Glutamatergic neuron (in vitro differentiated cells): ENCODE measurements around the gene CASTOR1. TPM values are rescaled to one million over a fixed set of nuclear protein-coding genes. Genes with fewer than 3 reads are reported as not detected.

ENCODE experiments used
- DNase-seq: peaks from one replicate; pipeline ENCODE4 v3.0.0; 2022
- H3K27ac Mint-ChIP-seq: one replicate; pipeline ENCODE4 v1.8.0; 2020; ENCODE audit warnings: mild to moderate bottlenecking, mixed read lengths, inconsistent platforms; ENCODE audit not compliant: unreplicated experiment
- H3K27me3 Mint-ChIP-seq: one replicate; pipeline ENCODE4 v1.8.0; 2020; ENCODE audit warnings: mild to moderate bottlenecking, moderate library complexity, mixed read lengths, inconsistent platforms; ENCODE audit not compliant: unreplicated experiment
- H3K36me3 Mint-ChIP-seq: one replicate; pipeline ENCODE4 v1.8.0; 2020; ENCODE audit warnings: mild to moderate bottlenecking, mixed read lengths, inconsistent platforms; ENCODE audit not compliant: unreplicated experiment
- H3K4me1 Mint-ChIP-seq: one replicate; pipeline ENCODE4 v1.8.0; 2020; ENCODE audit warnings: mild to moderate bottlenecking, low read depth, mixed read lengths, inconsistent platforms; ENCODE audit not compliant: unreplicated experiment
- H3K4me3 Mint-ChIP-seq: one replicate; pipeline ENCODE4 v1.8.0; 2020; ENCODE audit warnings: mild to moderate bottlenecking, mixed read lengths, inconsistent platforms; ENCODE audit not compliant: unreplicated experiment
- H3K9me3 Mint-ChIP-seq: one replicate; pipeline ENCODE4 v1.8.0; 2020; ENCODE audit warnings: mild to moderate bottlenecking, moderate library complexity, mixed read lengths, inconsistent platforms; ENCODE audit not compliant: unreplicated experiment
- CTCF ChIP-seq: fragments of 200-600 bp; sonication (generic); IDR thresholded peaks from one replicate; pipeline ENCODE4 v1.5.0; 2021; ENCODE audit not compliant: partially characterized antibody, unreplicated experiment
- total RNA-seq: library from RNA; stranded (reverse); fragmentation: NEBNext Ultra II Directional; extraction: Animal tissue kit (Norgen Biotek cat#: 25700); gene quantifications from one replicate; pipeline ENCODE4 v1.2.1, GENCODE V29; 2021; ENCODE audit not compliant: unreplicated experiment

Gene CASTOR1
- total RNA-seq, 1 donor from 2014 or later, result 4.5 TPM

DNA sequence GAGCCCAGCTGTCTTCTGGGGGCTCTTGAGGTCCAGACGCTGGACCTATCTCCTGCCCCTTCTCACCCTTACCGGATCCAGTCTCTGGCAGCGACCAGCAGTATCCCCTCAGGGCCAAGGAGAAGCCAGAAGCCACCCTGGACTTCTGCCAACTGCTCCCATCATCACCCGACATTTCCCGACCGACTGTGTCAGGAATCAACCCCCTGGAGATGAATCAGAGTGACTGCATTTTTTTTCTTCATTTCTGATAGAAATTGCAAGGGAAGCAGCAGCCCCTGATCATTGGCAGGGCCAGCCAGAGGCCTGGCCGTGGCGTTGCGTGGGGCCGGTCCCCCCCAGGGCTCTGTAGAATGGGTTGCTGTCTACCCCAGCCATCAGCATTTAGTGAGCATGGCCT, 37.6 kb downstream of the CASTOR1 start:
- Mint-ChIP-seq H3K4me3 (no peak overlapping the region), H3K36me3 (no peaks in the 10 kb centered on the region), H3K9me3 (peaks cover 4% of the 10 kb centered on the region), H3K27ac (no peak overlapping the region), H3K27me3 (peaks cover 3% of the 10 kb centered on the region), H3K4me1 (peaks cover 4% of the 10 kb centered on the region)
- TF ChIP-seq CTCF, result no peak
- DNase-seq, result no peak

GRCh38 chr22:30250661-30251267, 38.5 kb downstream of the CASTOR1 start:
- peaks cover 5% of the 10 kb centered on the region for H3K27me3 Mint-ChIP-seq
- H3K4me3 Mint-ChIP-seq, result no peak overlapping the region
- TF ChIP-seq CTCF, result no peak
- H3K27ac Mint-ChIP-seq, result no peak overlapping the region
- H3K36me3 Mint-ChIP-seq, result no peaks in the 10 kb centered on the region
- DNase-seq, result no peak
- H3K4me1 Mint-ChIP-seq, result peaks cover 4% of the 10 kb centered on the region
- H3K9me3 Mint-ChIP-seq, result peaks cover 4% of the 10 kb centered on the region

GRCh38 chr22:30250039-30250565, 39.2 kb downstream of the CASTOR1 start:
- DNase-seq, result no peak
- peaks cover 4% of the 10 kb centered on the region for H3K9me3 Mint-ChIP-seq
- peaks cover 8% of the 10 kb centered on the region for H3K27me3 Mint-ChIP-seq
- H3K36me3 Mint-ChIP-seq, result no peaks in the 10 kb centered on the region
- H3K4me3 Mint-ChIP-seq, result no peak overlapping the region
- TF ChIP-seq CTCF, result no peak
- peaks cover 4% of the 10 kb centered on the region for H3K4me1 Mint-ChIP-seq
- no peak overlapping the region for H3K27ac Mint-ChIP-seq

- no peak overlapping the region for H3K27ac Mint-ChIP-seq
- peaks cover 8% of the 10 kb centered on the region for H3K27me3 Mint-ChIP-seq
- H3K4me1 Mint-ChIP-seq, result peaks cover 4% of the 10 kb centered on the region
- H3K9me3 Mint-ChIP-seq, result peaks cover 4% of the 10 kb centered on the region
- H3K4me3 Mint-ChIP-seq, result no peak overlapping the region
- no peak for TF ChIP-seq CTCF
- H3K36me3 Mint-ChIP-seq, result no peaks in the 10 kb centered on the region
- no peak for DNase-seq
Measured at GRCh38 chr22:30249049-30250038, 40.0 kb downstream of the CASTOR1 start.

- Mint-ChIP-seq H3K27ac (no peak overlapping the region), H3K9me3 (peaks cover 4% of the 10 kb centered on the region), H3K4me3 (no peak overlapping the region), H3K36me3 (no peaks in the 10 kb centered on the region), H3K27me3 (peaks cover 8% of the 10 kb centered on the region), H3K4me1 (peaks cover 4% of the 10 kb centered on the region)
- DNase-seq, result no peak
- no peak for TF ChIP-seq CTCF
Measured at GRCh38 chr22:30248484-30248883, 40.8 kb downstream of the CASTOR1 start.
